ENCODE results near the gene FHIT. TPM values are rescaled to one million over a fixed set of nuclear protein-coding genes. Genes with fewer than 3 reads are reported as not detected.

Gene FHIT
- total RNA-seq, 1 experiment from 2014 or later: 3.6 TPM

GRCh38 chr3:59746585-59746984 lies 1504.7 kb downstream of the FHIT start:
- ATAC-seq: no peak
- Histone ChIP-seq H3K27me3 (ENCODE audit: low read length) (no peaks in the 10 kb centered on the region), H4K20me1 (ENCODE audit: low read length) (no peaks in the 10 kb centered on the region), H3K9me2 (replicated peaks; ENCODE audit: low read length) (no peaks in the 10 kb centered on the region), H3K27ac (ENCODE audit: low read length) (no peak overlapping the region), H3K4me2 (ENCODE audit: low read length) (no peak overlapping the region), H3K9ac (ENCODE audit: low read length) (no peak overlapping the region), H3K4me1 (ENCODE audit: insufficient read depth, low read length) (no peaks in the 10 kb centered on the region), H2AFZ (ENCODE audit: low read length) (no peak overlapping the region), H3K9me3 (ENCODE audit: low read length) (no peaks in the 10 kb centered on the region), H3K79me2 (ENCODE audit: low read length) (no peaks in the 10 kb centered on the region), H3F3A (ENCODE audit: low read length, unreplicated experiment) (no peaks in the 10 kb centered on the region), H3K36me3 (ENCODE audit: low read depth, low read length) (no peaks in the 10 kb centered on the region), H3K4me3 (ENCODE audit: low read length) (no peak overlapping the region)
- BruUV-seq (replicated peaks): no TSS peak
- ChIA-PET CTCF (no interaction called here), POLR2A (ENCODE audit: unreplicated experiment) (no interaction called here)
- no peak for DNase-seq
- no peak for TF ChIP-seq EZH2phosphoT487 (IDR thresholded peaks at IDR 0.05; ENCODE audit: borderline replicate concordance, low read length)
- intact Hi-C loops (cut with micrococcal nuclease): no loop called here

GRCh38 chr3:59737241-59737640 lies 1514.0 kb downstream of the FHIT start:
- H3K27me3 ChIP-seq (ENCODE audit: low read length): no peaks in the 10 kb centered on the region
- no peak overlapping the region for H3K4me2 ChIP-seq (ENCODE audit: low read length)
- no peak for DNase-seq
- no peaks in the 10 kb centered on the region for H3K36me3 ChIP-seq (ENCODE audit: low read depth, low read length)
- intact Hi-C loops (cut with micrococcal nuclease): no loop called here
- H4K20me1 ChIP-seq (ENCODE audit: low read length): no peaks in the 10 kb centered on the region
- H3K4me3 ChIP-seq (ENCODE audit: low read length): no peak overlapping the region
- ChIA-PET CTCF (no interaction called here), POLR2A (ENCODE audit: unreplicated experiment) (no interaction called here)
- no peaks in the 10 kb centered on the region for H3K79me2 ChIP-seq (ENCODE audit: low read length)
- BruUV-seq (replicated peaks): no TSS peak
- H3K9me3 ChIP-seq (ENCODE audit: low read length): no peaks in the 10 kb centered on the region
- H3K9ac ChIP-seq (ENCODE audit: low read length): no peak overlapping the region
- H3F3A ChIP-seq (ENCODE audit: low read length, unreplicated experiment): no peaks in the 10 kb centered on the region
- no peak overlapping the region for H3K27ac ChIP-seq (ENCODE audit: low read length)
- TF ChIP-seq CTCF (conservative IDR thresholded peaks at IDR 0.05; ENCODE audit: low read depth, low read length): no peak
- TF ChIP-seq EZH2phosphoT487 (IDR thresholded peaks at IDR 0.05; ENCODE audit: borderline replicate concordance, low read length): no peak
- TF ChIP-seq EZH2 (IDR thresholded peaks at IDR 0.05; ENCODE audit: low read length, unreplicated experiment): no peak
- no peak overlapping the region for H2AFZ ChIP-seq (ENCODE audit: low read length)
- H3K9me2 ChIP-seq (replicated peaks; ENCODE audit: low read length): no peaks in the 10 kb centered on the region
- no peak for ATAC-seq
- no peaks in the 10 kb centered on the region for H3K4me1 ChIP-seq (ENCODE audit: insufficient read depth, low read length)

- Histone ChIP-seq H3K9ac (ENCODE audit: low read length) (no peak overlapping the region), H2AFZ (ENCODE audit: low read length) (no peak overlapping the region), H3F3A (ENCODE audit: low read length, unreplicated experiment) (no peaks in the 10 kb centered on the region), H4K20me1 (ENCODE audit: low read length) (no peaks in the 10 kb centered on the region), H3K36me3 (ENCODE audit: low read depth, low read length) (no peaks in the 10 kb centered on the region), H3K4me3 (ENCODE audit: low read length) (no peak overlapping the region), H3K9me2 (replicated peaks; ENCODE audit: low read length) (no peaks in the 10 kb centered on the region), H3K4me2 (ENCODE audit: low read length) (no peak overlapping the region), H3K27ac (ENCODE audit: low read length) (no peak overlapping the region), H3K9me3 (ENCODE audit: low read length) (no peaks in the 10 kb centered on the region), H3K79me2 (ENCODE audit: low read length) (no peaks in the 10 kb centered on the region), H3K27me3 (ENCODE audit: low read length) (no peaks in the 10 kb centered on the region), H3K4me1 (ENCODE audit: insufficient read depth, low read length) (no peaks in the 10 kb centered on the region)
- intact Hi-C loops (cut with micrococcal nuclease): no loop called here
- TF ChIP-seq EZH2 (IDR thresholded peaks at IDR 0.05; ENCODE audit: low read length, unreplicated experiment) (no peak), EZH2phosphoT487 (IDR thresholded peaks at IDR 0.05; ENCODE audit: borderline replicate concordance, low read length) (no peak), CTCF (conservative IDR thresholded peaks at IDR 0.05; ENCODE audit: low read depth, low read length) (no peak)
- ChIA-PET CTCF (no interaction called here), POLR2A (ENCODE audit: unreplicated experiment) (no interaction called here)
- DNase-seq (no peak), ATAC-seq (no peak)
- no TSS peak for BruUV-seq (replicated peaks)
Measured at GRCh38 chr3:59734061-59734460, 1517.2 kb downstream of the FHIT start.

All from PC-3 (cell line).